Activated gamma-delta T cell treated with anti-CD3 and anti-CD28 coated beads, Interleukin-2, amount 50 U/mL, for 16 hours (primary cell): Measurements from ENCODE around the gene SFR1.
"Not testable (repeated sequence)": the region's sequence is repeated elsewhere in the genome, so short reads cannot be mapped to it uniquely, and the experiment has no call there.

Experiments
- DNase-seq: peaks from one replicate; pipeline ENCODE4 v3.0.0-alpha.2; 2020; ENCODE audit warnings: low read depth

The SFR1 gene

GRCh38 chr10:104174136-104174535, 52.2 kb downstream of the SFR1 start:
- not testable (repeated sequence) for DNase-seq
